OCI-LY3 (cell line): ENCODE measurements around the gene CDC14A.
A peak's percentile ranks its signal among the peaks of the same experiment; 100 is the strongest.

ENCODE experiments used
- H2AFZ ChIP-seq: fragments of 200-600, 300-600 bp; shearing (Covaris generic); 2 replicates; pipeline ENCODE4 v1.6.0; 2014; ENCODE audit warnings: antibody characterized with exemption, low read depth, low read length
- H3K27ac ChIP-seq: fragments of 200-600, 300-600 bp; sonication (generic); 2 replicates; pipeline ENCODE4 v1.5.1; 2014; ENCODE audit warnings: mild to moderate bottlenecking, low read length, moderate library complexity, mixed read lengths
- H3K27me3 ChIP-seq: fragments of 200-600, 300-600 bp; sonication (generic); 2 replicates; pipeline ENCODE4 v1.6.1; 2014; ENCODE audit warnings: low read depth, low read length, mixed read lengths
- H3K36me3 ChIP-seq: fragments of 200-600, 300-600 bp; sonication (generic); replicated peaks from 2 replicates; pipeline ENCODE3; 2014; ENCODE audit warnings: low read depth, low read length, mixed read lengths
- H3K4me1 ChIP-seq: fragments of 300-600, 200-600 bp; sonication (generic); 2 replicates; pipeline ENCODE4 v1.6.1; 2014; ENCODE audit warnings: low read length, mixed read lengths
- H3K4me2 ChIP-seq: fragments of 200-600, 300-600 bp; sonication (generic); 2 replicates; pipeline ENCODE4 v1.6.1; 2014; ENCODE audit warnings: low read length, mixed read lengths
- H3K4me3 ChIP-seq: fragments of 300-600, 200-600 bp; sonication (generic); 2 replicates; pipeline ENCODE4 v1.5.1; 2014; ENCODE audit warnings: antibody characterized with exemption, mild to moderate bottlenecking, low read length, moderate library complexity
- H3K79me2 ChIP-seq: fragments of 300-600, 200-600 bp; shearing (Covaris generic); 2 replicates; pipeline ENCODE4 v1.6.1; 2014; ENCODE audit warnings: mild to moderate bottlenecking, low read length, mixed read lengths
- H3K9ac ChIP-seq: fragments of 300-600, 200-600 bp; shearing (Covaris generic); 2 replicates; pipeline ENCODE4 v1.6.0; 2014; ENCODE audit warnings: mild to moderate bottlenecking, low read length, moderate library complexity
- H3K9me3 ChIP-seq: fragments of 200-600, 300-600 bp; shearing (Covaris generic); 2 replicates; pipeline ENCODE4 v1.6.1; 2014; ENCODE audit warnings: low read length, mixed read lengths; ENCODE audit not compliant: insufficient read depth
- H4K20me1 ChIP-seq: fragments of 200-600, 300-600 bp; sonication (generic); 2 replicates; pipeline ENCODE4 v1.6.1; 2016; ENCODE audit warnings: low read length, mixed read lengths; ENCODE audit not compliant: insufficient read depth
- EZH2phosphoT487 ChIP-seq: fragments of 200-600 bp; shearing (Covaris generic); IDR thresholded peaks from 2 replicates; pipeline ENCODE4 v1.6.1; 2018; ENCODE audit warnings: antibody characterized with exemption, mixed run types, low read depth
- TF ChIP-seq, protein P1 (sequence below): fragments of 200-600, 300-600 bp; sonication (generic); IDR thresholded peaks from 2 replicates; pipeline ENCODE4 v1.5.1; 2014; ENCODE audit warnings: antibody characterized with exemption, low read length, low read depth

The CDC14A gene

DNA sequence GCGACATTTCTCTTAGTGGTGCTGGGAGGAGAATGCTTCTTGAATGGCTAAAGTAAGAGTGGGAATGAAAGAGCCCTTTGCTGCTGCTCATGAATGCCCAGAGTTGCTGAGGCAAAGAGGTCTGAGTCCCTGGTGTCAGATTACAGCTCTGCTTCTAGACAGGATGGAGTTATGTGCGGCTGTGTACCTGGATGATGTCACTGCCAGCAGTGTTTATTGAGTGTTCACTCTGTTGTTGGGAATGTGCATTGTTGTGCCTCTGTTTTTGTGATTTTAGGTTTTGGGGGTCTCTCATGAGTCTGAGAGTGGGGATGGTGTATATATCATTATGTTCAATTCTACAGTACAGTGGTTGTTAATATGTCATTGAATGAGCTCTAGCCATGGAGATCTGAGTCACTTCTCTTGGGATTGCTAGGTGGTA lies 2.7 kb downstream of the CDC14A start:
- Histone ChIP-seq H3K4me3 (no peak overlapping the region), H3K9ac (no peak overlapping the region), H4K20me1 (peaks cover 6% of the 10 kb centered on the region), H3K27ac (no peak overlapping the region), H3K9me3 (no peaks in the 10 kb centered on the region), H2AFZ (no peak overlapping the region), H3K27me3 (no peaks in the 10 kb centered on the region), H3K4me1 (peaks cover 21% of the 10 kb centered on the region), H3K36me3 (peaks cover 8% of the 10 kb centered on the region), H3K4me2 (no peak overlapping the region), H3K79me2 (peaks cover 8% of the 10 kb centered on the region; the same call in 1 of the 2 replicates)
- TF ChIP-seq, protein P1, sequence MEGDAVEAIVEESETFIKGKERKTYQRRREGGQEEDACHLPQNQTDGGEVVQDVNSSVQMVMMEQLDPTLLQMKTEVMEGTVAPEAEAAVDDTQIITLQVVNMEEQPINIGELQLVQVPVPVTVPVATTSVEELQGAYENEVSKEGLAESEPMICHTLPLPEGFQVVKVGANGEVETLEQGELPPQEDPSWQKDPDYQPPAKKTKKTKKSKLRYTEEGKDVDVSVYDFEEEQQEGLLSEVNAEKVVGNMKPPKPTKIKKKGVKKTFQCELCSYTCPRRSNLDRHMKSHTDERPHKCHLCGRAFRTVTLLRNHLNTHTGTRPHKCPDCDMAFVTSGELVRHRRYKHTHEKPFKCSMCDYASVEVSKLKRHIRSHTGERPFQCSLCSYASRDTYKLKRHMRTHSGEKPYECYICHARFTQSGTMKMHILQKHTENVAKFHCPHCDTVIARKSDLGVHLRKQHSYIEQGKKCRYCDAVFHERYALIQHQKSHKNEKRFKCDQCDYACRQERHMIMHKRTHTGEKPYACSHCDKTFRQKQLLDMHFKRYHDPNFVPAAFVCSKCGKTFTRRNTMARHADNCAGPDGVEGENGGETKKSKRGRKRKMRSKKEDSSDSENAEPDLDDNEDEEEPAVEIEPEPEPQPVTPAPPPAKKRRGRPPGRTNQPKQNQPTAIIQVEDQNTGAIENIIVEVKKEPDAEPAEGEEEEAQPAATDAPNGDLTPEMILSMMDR, result no peak
- no peak for TF ChIP-seq EZH2phosphoT487

DNA sequence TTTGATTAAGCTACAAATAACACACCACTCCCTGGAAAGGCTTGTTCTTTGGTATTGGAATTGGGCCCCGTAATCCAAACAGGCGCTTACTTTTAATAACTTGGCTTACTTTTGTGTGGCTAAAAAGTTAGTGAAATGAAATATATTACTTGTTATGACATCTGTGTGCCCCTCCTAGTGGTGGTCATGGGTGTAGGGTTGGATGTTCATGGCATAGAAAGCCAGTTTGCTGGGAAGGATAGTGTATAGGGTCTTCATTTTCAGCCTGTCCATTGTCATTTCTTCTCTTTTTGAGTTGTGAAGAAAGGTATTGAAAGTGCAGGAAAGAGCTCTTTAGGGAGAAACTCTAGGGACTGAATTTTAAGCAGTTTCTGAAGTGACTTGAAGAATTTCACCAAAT lies 5.9 kb downstream of the CDC14A start:
- Histone ChIP-seq H3K79me2 (peaks cover 14% of the 10 kb centered on the region; the same call in 1 of the 2 replicates), H3K9me3 (no peaks in the 10 kb centered on the region), H3K27ac (no peak overlapping the region), H3K9ac (no peak overlapping the region), H2AFZ (no peak overlapping the region), H4K20me1 (peaks cover 6% of the 10 kb centered on the region), H3K4me1 (peaks cover 31% of the 10 kb centered on the region), H3K4me3 (no peak overlapping the region), H3K27me3 (no peaks in the 10 kb centered on the region), H3K4me2 (no peak overlapping the region), H3K36me3 (peaks cover 8% of the 10 kb centered on the region)
- TF ChIP-seq, protein P1, result peak; percentile 51
- no peak for TF ChIP-seq EZH2phosphoT487

- no peak overlapping the region for H3K4me2 ChIP-seq
- no peak overlapping the region for H3K4me3 ChIP-seq
- H3K9me3 ChIP-seq, result no peaks in the 10 kb centered on the region
- H2AFZ ChIP-seq, result no peak overlapping the region
- H3K9ac ChIP-seq, result no peak overlapping the region
- no peak overlapping the region for H3K27ac ChIP-seq
- peaks cover 22% of the 10 kb centered on the region for H3K4me1 ChIP-seq
- H3K36me3 ChIP-seq, result peaks cover 8% of the 10 kb centered on the region
- TF ChIP-seq, protein P1, result no peak
- no peak for TF ChIP-seq EZH2phosphoT487
- no peaks in the 10 kb centered on the region for H3K27me3 ChIP-seq
- H3K79me2 ChIP-seq, result peaks cover 14% of the 10 kb centered on the region; the same call in 1 of the 2 replicates
- H4K20me1 ChIP-seq, result peaks cover 6% of the 10 kb centered on the region
Observed at GRCh38 chr1:100359139-100359538, 6.8 kb downstream of the CDC14A start.

GRCh38 chr1:100360790-100361510 lies 8.6 kb downstream of the CDC14A start:
- Histone ChIP-seq H3K4me2 (no peak overlapping the region), H3K27ac (no peak overlapping the region), H3K36me3 (peaks cover under 1% of the 10 kb centered on the region), H3K27me3 (no peaks in the 10 kb centered on the region), H3K4me3 (no peak overlapping the region), H2AFZ (no peak overlapping the region), H3K79me2 (0 out of 2 replicates have a peak, but pooled peaks cover 5% of the 10 kb centered on the region), H4K20me1 (0 out of 2 replicates have a peak, but pooled peaks cover 4% of the 10 kb centered on the region), H3K9me3 (no peaks in the 10 kb centered on the region), H3K4me1 (peaks cover 13% of the 10 kb centered on the region), H3K9ac (no peak overlapping the region)
- no peak for TF ChIP-seq EZH2phosphoT487
- TF ChIP-seq, protein P1, result no peak
